Endothelial cell of umbilical vein (primary cell): Measurements from ENCODE around the gene RBM20. TPM values are rescaled to one million over a fixed set of nuclear protein-coding genes. Genes with fewer than 3 reads are reported as not detected.
"Not testable (repeated sequence)": the region's sequence is repeated elsewhere in the genome, so short reads cannot be mapped to it uniquely, and the experiment has no call there.

Source experiments
- BruUV-seq: library from RNA; stranded (reverse); fragments of 400-500 nt; replicated peaks from 2 replicates; lab custom pipeline; 2021; lab: Mats Ljungman, UMichigan
- CTCF ChIA-PET: fragments of 300-600, 350-600 bp; sonication (Branson Sonifier 250); formaldehyde crosslinking; loops from one replicate; lab custom pipeline; 2021; ENCODE audit warnings: antibody characterized with exemption, inconsistent platforms; lab: Charles Lee
- POLR2A ChIA-PET: fragments of 300-600, 350-600 bp; sonication (Branson Sonifier 250); formaldehyde crosslinking; loops from one replicate; lab custom pipeline; 2021; ENCODE audit warnings: antibody characterized with exemption, inconsistent platforms; lab: Charles Lee
- DNase-seq: peaks from one replicate; pipeline ENCODE4 v3.0.0-alpha.2; 2011; ENCODE audit warnings: low read depth, low spot score
- FAIRE-seq: peaks from 2 replicates; lab custom pipeline; 2011; peaks lifted over from hg19 to GRCh38; lab: Jason Lieb, UNC
- H2AFZ ChIP-seq: 2 replicates; pipeline ENCODE4 v1.6.0; 2012; ENCODE audit warnings: low read depth, low read length, control low read depth, inconsistent platforms
- H3K27ac ChIP-seq: 2 replicates; pipeline ENCODE4 v1.5.1; 2011; ENCODE audit warnings: low read depth, mild to moderate bottlenecking, control low read depth, low read length, moderate library complexity; ENCODE audit not compliant: insufficient read depth
- H3K27me3 ChIP-seq, 2 experiments: 2 replicates each; pipeline versions ENCODE4 v1.6.0 to v1.6.1; 2011; ENCODE audit warnings: low read length in 2 of 2, mixed read lengths in 1 of 2; ENCODE audit not compliant: control insufficient read depth in 2 of 2, insufficient read depth in 2 of 2
- H3K36me3 ChIP-seq, 2 experiments: 2 replicates in 1 of 2; 3 replicates in 1 of 2; pipeline ENCODE4 v1.5.1; 2011; ENCODE audit warnings: low read length in 2 of 2, mild to moderate bottlenecking in 1 of 2, moderate library complexity in 1 of 2; ENCODE audit not compliant: control insufficient read depth in 2 of 2, insufficient read depth in 2 of 2; ENCODE audit errors: extremely low read depth in 1 of 2
- H3K4me1 ChIP-seq: 3 replicates; pipeline ENCODE4 v1.5.1; 2011; ENCODE audit warnings: mild to moderate bottlenecking, low read length; ENCODE audit not compliant: control insufficient read depth, insufficient read depth; ENCODE audit errors: extremely low read depth
- H3K4me2 ChIP-seq: 2 replicates; pipeline ENCODE4 v1.6.1; 2011; ENCODE audit warnings: low read length, control low read depth, mixed read lengths; ENCODE audit not compliant: insufficient read depth
- H3K4me3 ChIP-seq, 3 experiments: fragments of 200-600 bp in 1 of 3; sonication (generic), shearing (Covaris generic) in 1 of 3; replicated peaks in 1 of 3; 2 replicates each; pipeline ENCODE4 v1.5.1; 2011 to 2016; ENCODE audit warnings: control low read depth in 3 of 3, low read length in 3 of 3, mild to moderate bottlenecking in 2 of 3, inconsistent platforms in 1 of 3, low read depth in 1 of 3, moderate library complexity in 1 of 3; ENCODE audit not compliant: insufficient read depth in 1 of 3
- H3K79me2 ChIP-seq: 2 replicates; pipeline ENCODE4 v1.6.0; 2012; ENCODE audit warnings: low read length, inconsistent platforms; ENCODE audit not compliant: control insufficient read depth, insufficient read depth
- H3K9ac ChIP-seq: replicated peaks from 2 replicates; pipeline ENCODE3; 2011; ENCODE audit warnings: low read length, control low read depth; ENCODE audit not compliant: insufficient read depth; ENCODE audit errors: extremely low read depth
- H3K9me1 ChIP-seq: replicated peaks from 3 replicates; pipeline ENCODE4 v1.6.0; 2011; ENCODE audit warnings: mild to moderate bottlenecking, low read length; ENCODE audit not compliant: control insufficient read depth, insufficient read depth; ENCODE audit errors: extremely low read depth
- H3K9me3 ChIP-seq: replicated peaks from 2 replicates; pipeline ENCODE4 v1.5.1; 2012; ENCODE audit warnings: low read length, inconsistent platforms; ENCODE audit not compliant: control insufficient read depth, insufficient read depth
- H4K20me1 ChIP-seq: replicated peaks from 2 replicates; pipeline ENCODE3; 2011; ENCODE audit warnings: mild to moderate bottlenecking, low read length; ENCODE audit not compliant: control insufficient read depth, insufficient read depth; ENCODE audit errors: extremely low read depth
- CTCF ChIP-seq, 2 donors: IDR thresholded peaks; 1 replicate in 1 of 2; 2 replicates in 1 of 2; pipeline ENCODE4 v1.5.1; 2011; ENCODE audit warnings: low read length in 2 of 2, mild to moderate bottlenecking in 2 of 2, moderate library complexity in 2 of 2, control low read depth in 1 of 2, inconsistent platforms in 1 of 2, low read depth in 1 of 2; ENCODE audit not compliant: insufficient read depth in 1 of 2; ENCODE audit errors: extremely low read depth in 1 of 2
- EZH2 ChIP-seq: IDR thresholded peaks from 2 replicates; pipeline ENCODE4 v1.6.1; 2012; ENCODE audit warnings: borderline replicate concordance, low read depth, mild to moderate bottlenecking, moderate library complexity, low read length, inconsistent platforms; ENCODE audit not compliant: severe bottlenecking
- FOS ChIP-seq: IDR thresholded peaks from 2 replicates; pipeline ENCODE4 v1.6.1; 2011; ENCODE audit warnings: mild to moderate bottlenecking, low read length, moderate library complexity, borderline replicate concordance; ENCODE audit not compliant: insufficient read depth
- GATA2 ChIP-seq: IDR thresholded peaks from 2 replicates; pipeline ENCODE4 v1.7.0; 2011; ENCODE audit warnings: low read depth, mild to moderate bottlenecking, moderate library complexity, mixed read lengths, low read length; ENCODE audit not compliant: insufficient read length, insufficient read depth
- JUN ChIP-seq: IDR thresholded peaks from 2 replicates; pipeline ENCODE4 v1.6.1; 2011; ENCODE audit warnings: borderline replicate concordance, low read depth; ENCODE audit not compliant: insufficient read length, insufficient read depth
- MAX ChIP-seq: IDR thresholded peaks from 2 replicates; pipeline ENCODE4 v1.6.1; 2011; ENCODE audit not compliant: insufficient read depth, insufficient read length
- MYC ChIP-seq: IDR thresholded peaks from one replicate; pipeline ENCODE4 v1.6.1; 2011; ENCODE audit warnings: mild to moderate bottlenecking, low read depth, low read length
- POLR2A ChIP-seq: IDR thresholded peaks from 2 replicates; pipeline ENCODE4 v1.6.1; 2012; ENCODE audit warnings: low read depth, mild to moderate bottlenecking, control low read depth, low read length
- POLR2AphosphoS5 ChIP-seq: IDR thresholded peaks from 2 replicates; pipeline ENCODE4 v1.6.1; 2012; ENCODE audit warnings: low read depth, mild to moderate bottlenecking, control low read depth, low read length, moderate library complexity; ENCODE audit not compliant: insufficient read depth
- dilution Hi-C: fragments of 300-500 bp; cut with MboI; formaldehyde crosslinking; loops from one replicate; pipeline ENCODE4 v1.15.0; 2019; ENCODE audit warnings: low sequenced_read_pairs; ENCODE audit not compliant: extremely low pct_ligation_motif_present
- intact Hi-C: fragments of 100-400 bp; cut with micrococcal nuclease; formaldehyde crosslinking; loops from one replicate; pipeline ENCODE4 v1.10.0; 2022
- polyA plus RNA-seq, 4 experiments: library from polyadenylated mRNA; depleted of rRNA in 3 of 4; stranded (reverse) in 3 of 4; unstranded in 1 of 4; fragments of >200 nt; gene quantifications; 2 replicates each; pipeline versions ENCODE4 v1.2.1 to v1.2.3, GENCODE V29; 2011 to 2012; ENCODE audit warnings: missing spikeins in 1 of 4
- total RNA-seq: library from RNA; stranded (reverse); gene quantifications from 2 replicates; pipeline ENCODE4 v1.2.3, GENCODE V29; 2021

The RBM20 gene
- total and polyA plus RNA-seq, 2 donors (not counting 3 experiments of a cell fraction or from before 2014, with no cell fraction given), result 0.04 TPM; not detected in 1

DNA sequence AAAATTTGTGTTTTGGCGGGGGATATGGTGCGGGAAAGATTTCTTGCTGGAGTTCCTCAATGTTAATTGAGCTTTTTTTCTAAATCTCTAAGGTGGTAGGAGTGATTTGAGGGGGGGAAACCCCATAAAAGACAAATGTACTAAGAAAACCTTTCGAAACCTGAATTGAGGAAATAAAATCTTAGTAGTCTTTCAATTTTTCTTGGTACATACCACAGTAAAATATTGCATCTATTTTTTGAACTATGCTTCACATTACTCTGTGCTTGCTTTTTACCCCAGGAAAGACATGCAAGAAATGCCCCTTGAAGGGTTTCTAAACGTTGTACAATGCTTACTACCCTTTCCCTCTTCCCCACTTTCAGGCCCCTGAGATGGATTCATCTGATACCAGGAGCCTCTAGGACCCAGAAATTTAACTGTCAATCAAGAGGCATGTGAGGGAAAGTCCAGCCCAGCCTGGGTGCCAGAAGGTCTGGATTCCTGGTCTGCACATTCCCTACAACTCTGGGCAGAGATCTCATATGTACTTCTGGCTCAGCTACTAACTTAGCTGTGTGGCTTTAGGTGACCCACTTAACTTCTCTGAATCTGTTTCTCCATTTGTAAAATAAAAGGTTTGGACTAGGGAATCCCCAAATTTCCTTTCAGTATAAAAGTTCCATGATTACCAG lies 221.8 kb downstream of the RBM20 start:
- BruUV-seq, result no TSS peak
- Histone ChIP-seq H3K9ac (no peak overlapping the region), H4K20me1 (no peaks in the 10 kb centered on the region), H3K9me1 (no peaks in the 10 kb centered on the region), H3K27me3 (peaks cover 8 to 13% of the 10 kb centered on the region in 2 experiments), H2AFZ (no peak overlapping the region), H3K9me3 (no peaks in the 10 kb centered on the region), H3K79me2 (no peaks in the 10 kb centered on the region), H3K4me3 (no peak overlapping the region), H3K4me1 (peaks cover 1% of the 10 kb centered on the region), H3K4me2 (no peak overlapping the region), H3K36me3 (no peaks in the 10 kb centered on the region), H3K27ac (no peak overlapping the region)
- DNase-seq (no peak), FAIRE-seq (no peak)
- intact Hi-C loops (no loop called here), dilution Hi-C loops (no loop called here)
- POLR2A ChIA-PET, result no interaction called here
- CTCF ChIA-PET, result interaction anchor here (3.2 kb wide), 1 partner anchor 120 kb away, joined by 10 read pairs; no protein-coding TSS in a partner anchor
- TF ChIP-seq EZH2, result no peak
- no peak for TF ChIP-seq POLR2AphosphoS5
- no peak for TF ChIP-seq GATA2
- TF ChIP-seq MAX, result no peak
- TF ChIP-seq CTCF (IDR thresholded peaks at IDR 0.05; ENCODE audit: extremely low read depth in 1 of 2, insufficient read depth in 1 of 2, low read depth in 1 of 2, low read length in 2 of 2), result no peak
- no peak for TF ChIP-seq FOS
- no peak for TF ChIP-seq JUN
- TF ChIP-seq POLR2A, result no peak
- TF ChIP-seq MYC, result no peak

DNA sequence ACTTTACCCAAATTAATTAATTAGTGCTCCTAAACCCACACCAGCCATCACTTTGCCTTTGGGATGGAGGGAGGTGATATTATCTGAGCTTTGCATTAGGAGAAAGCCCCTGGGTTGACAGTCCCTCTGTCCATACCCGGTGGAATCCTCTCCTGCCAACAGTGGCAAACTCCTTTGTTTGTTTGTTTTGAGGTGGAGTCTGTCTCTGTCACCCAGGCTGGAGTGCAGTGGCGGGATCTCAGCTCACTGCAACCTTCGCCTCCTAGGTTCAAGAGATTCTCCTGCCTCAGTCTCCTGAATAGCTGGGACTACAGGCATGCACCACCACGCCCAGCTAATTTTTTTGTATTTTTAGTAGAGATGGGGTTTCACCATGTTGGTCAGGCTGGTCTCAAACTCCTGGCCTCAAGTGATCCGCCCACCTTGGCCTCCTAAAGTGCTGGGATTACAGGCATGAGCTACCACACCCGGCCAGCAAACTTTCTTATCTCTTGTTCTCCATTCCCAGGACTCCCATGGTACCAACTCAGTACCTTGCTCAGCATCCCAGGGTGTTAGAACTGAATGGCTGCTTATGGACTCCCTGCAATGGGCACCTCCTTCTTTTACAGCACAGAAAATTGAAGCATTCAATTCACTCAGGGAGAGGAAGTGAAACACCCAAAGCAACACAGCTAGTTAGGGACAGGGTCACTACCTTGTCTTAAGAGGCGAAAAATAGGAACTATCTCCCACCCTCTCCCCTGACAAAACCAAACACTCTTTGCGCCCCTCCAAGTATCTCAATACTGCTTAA lies 223.1 kb downstream of the RBM20 start:
- not testable (repeated sequence) for BruUV-seq

More for the DNA sequence above, 223.1 kb downstream of the RBM20 start:
- H3K4me1 ChIP-seq, H3K4me2 ChIP-seq, H3K9me3 ChIP-seq, POLR2A ChIA-PET, H3K36me3 ChIP-seq, DNase-seq, H3K4me3 ChIP-seq, H2AFZ ChIP-seq, H3K79me2 ChIP-seq, intact Hi-C loops, H3K9ac ChIP-seq, H3K9me1 ChIP-seq, FAIRE-seq, dilution Hi-C loops, H4K20me1 ChIP-seq, H3K27ac ChIP-seq: not testable (repeated sequence)
- CTCF ChIA-PET, result interaction anchor here (1.5 to 3.2 kb wide), 3 partner anchors 22 to 1270 kb away, joined by 3 to 10 read pairs (median 4); no protein-coding TSS in a partner anchor
- peaks cover 8 to 13% of the 10 kb centered on the region in 2 experiments for H3K27me3 ChIP-seq
